AG09319 (cell line): Measurements from ENCODE around the gene HELB.

Experiments
- DNase-seq: peaks from one replicate; pipeline ENCODE4 v3.0.0-alpha.2; 2010; ENCODE audit warnings: low read depth; ENCODE audit errors: extremely low read depth
- TF ChIP-seq, protein P1 (sequence below): IDR thresholded peaks from 2 replicates; pipeline ENCODE4 v1.5.1; 2011; ENCODE audit warnings: low read depth, mild to moderate bottlenecking, inconsistent platforms, low read length, moderate library complexity

HELB gene

DNA sequence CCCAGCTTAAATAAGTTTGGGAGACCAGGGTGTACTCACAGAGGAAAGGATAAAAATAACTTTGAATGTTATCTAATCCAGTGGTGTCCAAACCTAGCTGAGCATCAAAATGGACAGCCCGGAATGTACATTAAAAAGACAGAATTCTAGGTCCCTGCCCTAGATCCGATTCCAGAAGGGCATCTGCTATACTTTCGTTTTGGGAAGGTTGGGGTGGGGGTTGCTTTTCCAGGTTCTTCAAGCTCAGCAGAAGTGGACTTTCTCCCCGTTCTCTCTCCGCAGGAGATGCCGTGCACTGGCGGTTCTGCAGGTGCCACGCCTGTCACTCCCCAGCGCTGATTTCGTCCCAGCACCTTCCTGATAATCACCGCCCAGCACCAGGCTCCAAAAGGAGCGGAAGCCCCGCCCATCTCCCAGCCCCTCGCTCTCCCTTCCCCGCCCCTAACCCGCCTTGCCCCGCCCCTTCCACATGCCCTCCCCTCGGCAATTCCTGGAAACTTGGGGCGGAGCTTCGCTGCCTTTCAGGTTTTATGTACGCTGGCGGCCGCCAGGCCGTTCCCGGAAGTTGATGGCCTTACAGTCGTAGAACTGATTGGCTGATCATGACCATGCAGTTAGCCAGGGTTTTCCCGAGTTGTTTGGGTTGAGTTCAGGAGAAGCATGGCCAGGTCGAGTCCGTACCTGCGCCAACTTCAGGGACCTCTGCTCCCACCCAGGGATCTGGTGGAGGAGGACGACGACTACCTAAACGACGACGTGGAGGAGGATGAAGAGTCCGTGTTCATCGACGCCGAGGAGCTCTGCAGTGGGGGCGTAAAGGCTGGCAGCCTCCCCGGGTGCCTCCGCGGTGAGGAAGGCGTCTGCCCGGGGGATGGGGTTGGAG, at the start of gene HELB:
TSS of gene HELB (plus strand) at position 550 of the 883 bp plus-strand sequence. CDS start at position 661, 111 bp downstream.
- TF ChIP-seq, protein P1, sequence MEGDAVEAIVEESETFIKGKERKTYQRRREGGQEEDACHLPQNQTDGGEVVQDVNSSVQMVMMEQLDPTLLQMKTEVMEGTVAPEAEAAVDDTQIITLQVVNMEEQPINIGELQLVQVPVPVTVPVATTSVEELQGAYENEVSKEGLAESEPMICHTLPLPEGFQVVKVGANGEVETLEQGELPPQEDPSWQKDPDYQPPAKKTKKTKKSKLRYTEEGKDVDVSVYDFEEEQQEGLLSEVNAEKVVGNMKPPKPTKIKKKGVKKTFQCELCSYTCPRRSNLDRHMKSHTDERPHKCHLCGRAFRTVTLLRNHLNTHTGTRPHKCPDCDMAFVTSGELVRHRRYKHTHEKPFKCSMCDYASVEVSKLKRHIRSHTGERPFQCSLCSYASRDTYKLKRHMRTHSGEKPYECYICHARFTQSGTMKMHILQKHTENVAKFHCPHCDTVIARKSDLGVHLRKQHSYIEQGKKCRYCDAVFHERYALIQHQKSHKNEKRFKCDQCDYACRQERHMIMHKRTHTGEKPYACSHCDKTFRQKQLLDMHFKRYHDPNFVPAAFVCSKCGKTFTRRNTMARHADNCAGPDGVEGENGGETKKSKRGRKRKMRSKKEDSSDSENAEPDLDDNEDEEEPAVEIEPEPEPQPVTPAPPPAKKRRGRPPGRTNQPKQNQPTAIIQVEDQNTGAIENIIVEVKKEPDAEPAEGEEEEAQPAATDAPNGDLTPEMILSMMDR: no peak
- DNase-seq: peak; percentile 88

DNA sequence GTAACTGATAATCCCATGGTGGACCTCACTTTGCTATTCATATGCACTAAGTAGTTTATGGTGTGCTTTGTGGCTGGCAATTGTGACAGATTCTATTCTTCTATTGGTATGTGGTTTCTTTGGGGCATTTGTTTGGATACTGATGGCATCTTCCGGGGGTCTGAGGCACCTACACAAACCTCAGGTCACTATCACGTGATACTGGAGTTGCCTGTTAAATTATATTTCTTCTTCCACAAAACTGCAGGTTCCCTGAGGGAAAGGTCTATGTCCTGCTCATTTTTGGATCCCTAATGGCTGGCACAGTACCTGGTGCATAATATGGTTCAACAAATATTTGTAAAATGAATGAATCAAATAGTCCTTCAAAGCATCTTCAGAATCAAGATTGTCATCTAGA, 49.5 kb upstream of the HELB start:
- TF ChIP-seq, protein P1: no peak
- no peak for DNase-seq

DNA sequence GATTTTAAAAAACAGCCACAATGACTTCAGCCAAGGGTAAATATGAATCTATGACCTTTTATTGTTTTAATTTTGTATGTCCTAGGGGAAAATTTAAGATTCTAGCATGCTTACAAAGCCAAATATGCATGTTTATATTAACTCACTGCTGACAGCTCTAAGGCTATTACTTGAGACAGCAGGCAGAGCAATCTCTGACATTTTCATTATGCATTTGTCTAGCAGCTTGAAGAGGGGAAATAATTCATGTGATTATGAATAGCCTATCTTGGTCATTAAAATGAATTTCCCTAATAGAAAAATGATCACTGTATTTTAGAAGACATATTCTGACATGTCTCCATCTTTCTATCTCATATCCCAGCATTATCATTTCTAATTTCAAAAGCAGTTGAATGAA, 46.6 kb upstream of the HELB start:
- TF ChIP-seq, protein P1: no peak

DNA sequence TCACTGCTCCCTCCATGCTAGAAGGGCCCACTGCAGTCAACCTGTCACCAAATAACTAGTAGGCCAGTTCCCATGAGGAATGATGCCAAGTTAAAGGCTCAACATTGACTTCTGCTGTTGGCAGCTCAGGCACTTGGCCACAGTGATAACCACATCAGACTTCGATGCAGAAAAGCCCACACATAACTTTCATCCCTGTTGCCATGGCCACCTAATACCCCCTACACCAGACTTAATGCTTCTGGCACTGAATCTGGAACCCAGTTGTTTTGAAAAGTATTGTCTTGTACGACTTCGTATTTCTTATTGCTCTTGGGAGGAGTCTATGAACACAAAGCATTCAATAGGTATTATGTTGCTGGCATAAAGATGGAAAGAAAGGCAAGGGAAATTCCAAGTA, 44.3 kb upstream of the HELB start:
- TF ChIP-seq, protein P1: no peak
- no peak for DNase-seq

More for the DNA sequence above, 46.6 kb upstream of the HELB start:
- no peak for DNase-seq

DNA sequence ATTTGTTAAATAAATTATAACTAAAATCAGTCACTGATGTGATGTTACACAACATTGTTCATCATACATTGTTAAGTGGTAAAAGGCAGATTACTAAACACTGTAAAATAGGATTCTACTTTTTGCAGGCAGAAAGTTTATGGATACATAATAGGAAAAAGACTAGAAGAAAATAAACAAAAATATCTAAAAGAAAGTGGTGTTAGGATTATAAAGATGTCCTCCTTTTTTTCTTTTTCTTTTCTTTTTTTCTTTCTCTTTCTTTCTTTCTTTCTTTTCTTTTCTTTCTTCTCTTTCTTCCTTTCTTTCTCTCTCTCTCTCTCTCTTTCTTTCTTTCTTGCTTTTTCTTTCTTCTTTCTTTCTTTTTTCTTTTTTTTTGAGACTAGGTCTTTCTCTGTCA, 39.6 kb upstream of the HELB start:
- TF ChIP-seq, protein P1: no peak
- DNase-seq: no peak

DNA sequence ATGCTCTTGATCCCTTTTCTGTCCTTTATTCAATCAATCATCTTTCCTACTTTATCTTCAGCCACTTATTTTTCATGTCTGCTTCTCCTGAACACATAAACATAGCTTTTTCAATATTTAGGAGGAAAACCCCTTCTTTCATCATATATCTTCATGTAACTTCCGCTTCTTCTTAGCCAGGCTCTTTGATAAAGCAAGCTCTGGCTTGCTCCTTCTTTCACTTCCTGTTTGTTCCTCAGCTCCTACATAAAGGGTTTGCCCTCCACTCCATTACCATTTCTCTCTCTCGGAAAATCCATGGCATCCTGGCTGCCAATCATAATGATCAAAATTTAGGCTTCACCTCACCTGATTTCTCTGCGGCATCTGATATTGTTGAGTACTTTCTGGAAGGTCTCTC, 33.7 kb upstream of the HELB start:
- TF ChIP-seq, protein P1: no peak
- DNase-seq: no peak

DNA sequence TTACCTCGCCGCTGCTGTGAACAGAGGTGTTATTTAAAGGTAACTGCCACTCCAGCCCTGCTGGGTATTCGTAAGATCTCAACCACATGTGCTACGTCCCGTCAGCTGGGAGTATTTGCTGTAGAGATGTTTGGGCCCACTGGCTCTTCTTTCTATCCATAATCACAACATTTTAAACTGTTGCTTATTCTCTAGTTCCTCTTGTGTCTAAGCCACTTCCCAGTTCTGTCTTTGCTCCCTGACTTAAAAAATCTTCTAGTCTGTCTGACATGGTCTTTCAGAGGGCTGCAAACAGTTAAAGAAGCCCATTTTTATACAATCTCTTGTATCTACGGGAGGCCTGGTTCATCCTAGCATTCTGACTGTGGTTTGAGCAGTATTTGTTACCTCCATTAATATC, 33.2 kb upstream of the HELB start:
- TF ChIP-seq, protein P1: no peak
- no peak for DNase-seq
